NCI-H748 (cell line): ENCODE results near the gene CDC42SE2.
A peak's percentile ranks its signal among the peaks of the same experiment; 100 is the strongest.

Experiments
- DNase-seq: peaks from one replicate; lab custom pipeline; 2025; ENCODE audit not compliant: unreplicated experiment; lab: John Stamatoyannopoulos, UW

The CDC42SE2 gene, protein sequence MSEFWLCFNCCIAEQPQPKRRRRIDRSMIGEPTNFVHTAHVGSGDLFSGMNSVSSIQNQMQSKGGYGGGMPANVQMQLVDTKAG

DNA sequence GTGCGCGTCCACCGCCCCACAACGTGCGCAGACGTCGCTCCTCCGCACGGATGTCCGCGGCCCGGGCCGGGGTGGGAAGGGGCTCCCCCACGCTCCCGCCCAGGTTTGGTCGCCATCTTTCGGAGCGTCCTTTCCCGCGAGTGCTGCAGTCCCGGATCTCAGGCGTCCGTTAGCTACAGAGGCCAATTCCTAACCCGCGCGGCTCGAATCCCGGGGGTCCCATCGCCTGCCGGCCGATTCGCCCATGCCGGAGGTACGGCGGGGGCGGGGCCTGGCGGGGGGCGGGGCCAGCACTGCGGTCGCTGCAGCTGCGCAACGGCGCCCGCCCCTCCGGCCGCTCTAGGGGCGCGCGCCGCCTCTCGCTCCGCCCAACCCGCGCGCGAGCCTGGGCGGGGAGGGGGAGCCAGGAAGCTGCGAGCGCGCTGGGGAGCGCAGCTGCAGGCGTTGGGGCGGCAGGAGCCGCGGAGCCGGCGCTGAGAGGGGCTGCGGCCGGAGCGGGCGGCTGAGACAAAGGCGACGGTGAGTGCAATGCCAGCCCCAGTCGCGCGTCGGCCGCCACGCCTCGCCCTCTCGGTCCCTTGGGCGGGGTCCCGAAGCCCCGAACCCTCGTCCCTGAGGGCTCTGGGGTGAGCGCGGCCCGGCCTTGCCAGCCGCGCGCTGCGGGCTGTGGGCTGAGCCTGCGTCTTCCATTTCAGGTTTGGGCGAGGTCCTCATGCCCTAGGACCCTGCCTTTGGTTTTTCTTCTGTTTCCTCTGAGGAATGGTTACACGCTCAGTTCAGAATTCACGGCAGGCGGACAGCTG is at the start of gene CDC42SE2:
Gene CDC42SE2 (plus strand): TSS at position 406 of the 803 bp plus-strand sequence. CDS start 95,441 bp downstream, outside the sequence.
- peak; percentile 93 for DNase-seq

DNA sequence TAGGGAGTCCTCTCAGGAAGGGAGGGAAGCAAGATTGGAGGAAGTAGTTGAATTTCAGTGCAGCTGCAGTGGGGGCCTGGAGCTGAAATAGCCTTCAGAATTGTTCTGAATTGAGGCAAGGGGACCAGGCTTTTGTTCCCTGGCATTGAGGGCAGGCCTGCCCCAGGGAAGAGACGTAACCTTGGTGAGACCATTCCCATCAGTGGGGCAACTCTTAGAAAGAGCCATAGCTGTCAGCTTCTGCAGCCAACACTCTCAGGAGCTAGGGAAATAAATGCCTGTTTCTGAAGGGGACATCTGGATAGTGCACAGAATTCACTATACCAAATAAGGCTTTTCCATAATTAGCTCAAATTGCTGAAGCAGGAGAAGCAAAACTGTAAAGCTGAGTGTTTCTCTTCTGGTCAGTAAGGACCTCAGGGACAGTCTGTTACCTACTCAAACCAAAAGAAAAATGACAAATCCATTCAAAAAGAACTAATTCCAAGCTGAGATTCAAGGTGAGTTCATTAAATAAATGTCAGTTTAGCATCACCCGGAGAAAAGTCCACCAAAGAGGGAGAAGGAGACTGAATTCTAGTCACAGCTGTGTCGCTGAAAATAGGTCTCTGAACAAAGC is 49.1 kb upstream of the CDC42SE2 start:
- DNase-seq: no peak

GRCh38 chr5:131217791-131218190 is 46.1 kb upstream of the CDC42SE2 start:
- no peak for DNase-seq

DNA sequence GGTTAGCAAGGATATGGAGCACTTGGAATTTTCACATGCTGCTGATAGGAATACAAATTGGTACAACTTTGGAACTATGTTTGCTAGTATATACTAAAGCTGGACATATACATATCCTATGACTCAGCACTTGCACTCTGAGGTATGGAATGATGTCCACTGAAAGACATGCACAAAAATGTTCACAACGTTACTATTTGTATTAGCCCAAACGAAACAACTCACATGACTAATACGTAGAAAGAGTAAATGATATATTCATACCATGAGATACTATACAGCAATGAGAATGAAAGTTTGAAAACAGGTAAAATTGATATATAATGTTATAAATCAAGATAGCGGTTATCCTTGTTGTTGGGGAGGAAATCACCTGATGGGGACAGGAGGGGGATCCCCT is 45.5 kb upstream of the CDC42SE2 start:
- DNase-seq: no peak

GRCh38 chr5:131220566-131220965 is 43.3 kb upstream of the CDC42SE2 start:
- DNase-seq: no peak

GRCh38 chr5:131221008-131221703 is 42.7 kb upstream of the CDC42SE2 start:
- DNase-seq: no peak

DNA sequence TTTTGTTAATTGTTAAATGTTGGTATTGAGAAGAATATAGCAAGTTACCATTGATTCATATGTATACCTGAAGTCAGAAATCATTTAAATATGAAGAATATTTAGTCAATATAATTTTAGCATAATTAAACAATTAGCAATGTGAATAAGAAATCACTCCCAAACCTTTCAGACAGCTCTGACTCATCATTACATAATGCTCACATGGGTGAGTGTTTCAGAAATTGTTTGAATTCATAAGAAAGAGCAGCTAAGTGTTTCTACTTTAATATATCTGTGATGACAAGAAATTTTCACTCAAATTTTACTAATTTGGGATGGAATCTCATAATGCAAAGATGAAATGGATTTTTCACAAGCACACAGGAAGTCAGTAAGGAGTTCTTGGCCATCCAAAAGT is 42.0 kb upstream of the CDC42SE2 start:
- no peak for DNase-seq

DNA sequence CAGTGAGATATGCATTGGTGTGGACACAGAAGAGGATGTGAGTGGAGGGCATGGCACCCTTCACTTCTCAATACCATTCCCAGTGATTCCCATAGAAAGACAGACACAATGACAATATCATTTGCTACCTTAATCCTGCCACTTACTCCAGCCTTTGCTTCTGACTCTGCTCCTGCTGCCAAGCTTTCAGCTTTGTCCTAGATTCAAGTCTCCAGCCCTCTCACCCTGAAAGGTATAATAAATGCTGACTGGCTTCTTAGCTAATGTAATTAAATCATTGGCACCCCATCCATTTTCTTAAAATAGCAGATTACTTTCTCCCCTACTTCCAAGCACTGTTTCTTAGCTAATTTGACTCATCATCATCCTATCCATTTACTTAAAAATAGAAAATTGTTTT is 41.1 kb upstream of the CDC42SE2 start:
- no peak for DNase-seq

DNA sequence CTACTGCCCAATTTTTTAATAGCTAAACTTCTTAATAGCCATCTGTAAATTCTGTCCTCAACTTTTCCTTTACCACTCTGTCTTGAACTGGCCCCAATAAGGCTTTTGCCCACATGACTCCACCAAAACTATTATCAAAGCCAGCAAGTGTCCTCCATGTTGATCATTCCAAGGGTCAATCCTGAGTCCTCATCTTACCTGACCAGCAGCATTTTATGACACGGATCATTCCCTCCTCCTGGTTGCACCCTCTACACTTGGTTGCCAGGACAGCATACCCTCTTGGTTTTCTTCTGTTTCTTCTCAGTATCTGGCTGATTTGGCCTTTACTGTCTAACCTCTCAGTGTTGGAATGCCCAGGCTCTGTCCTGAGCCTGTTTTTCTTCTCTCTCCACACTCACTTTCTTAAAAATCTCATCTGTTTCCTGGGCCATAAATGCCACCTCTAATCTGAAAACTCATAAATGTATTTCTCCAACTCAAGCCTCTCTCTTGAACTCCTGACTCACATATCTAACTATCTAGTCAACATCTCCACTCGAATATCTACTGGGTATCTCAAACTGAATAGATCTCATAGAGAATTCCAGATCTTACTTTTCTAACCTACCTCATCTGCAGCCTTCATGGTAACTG is 40.0 kb upstream of the CDC42SE2 start:
- no peak for DNase-seq

- no peak for DNase-seq
Observed at GRCh38 chr5:131224387-131225201, 39.3 kb upstream of the CDC42SE2 start.

DNA sequence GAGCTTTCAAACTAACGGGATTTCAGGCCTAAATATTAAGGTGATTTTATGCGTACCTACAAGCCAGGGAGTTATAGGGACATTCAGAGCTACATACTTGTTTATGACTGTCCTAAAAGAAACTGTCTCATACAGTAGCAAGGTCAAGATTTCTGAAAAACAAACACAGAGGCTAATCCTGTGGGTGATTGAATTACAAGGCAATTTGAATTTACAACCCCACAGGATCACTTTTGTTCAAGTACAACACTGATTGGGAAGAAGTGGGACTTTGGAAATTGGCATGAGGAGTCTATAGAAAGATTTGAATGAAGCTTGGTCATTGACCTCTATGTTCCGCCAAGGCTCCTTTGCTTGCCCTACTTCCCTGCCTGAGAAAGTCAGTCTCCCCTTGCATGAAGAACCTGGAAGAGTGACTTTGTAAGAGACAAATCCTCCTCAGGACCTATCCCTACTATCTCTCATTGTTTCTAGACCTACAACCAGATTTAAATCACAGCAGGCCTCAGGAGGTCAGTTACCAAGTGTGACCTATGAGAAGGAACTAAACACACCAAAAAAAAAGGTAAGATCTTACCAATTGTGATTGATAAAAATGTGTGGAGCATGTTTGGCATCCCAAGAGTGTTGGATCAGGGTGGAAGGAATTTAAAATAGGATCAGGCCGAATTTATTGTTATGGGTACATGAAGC is 38.4 kb upstream of the CDC42SE2 start:
- DNase-seq: no peak

- no peak for DNase-seq
Observed at GRCh38 chr5:131226899-131227298, 37.0 kb upstream of the CDC42SE2 start.

DNA sequence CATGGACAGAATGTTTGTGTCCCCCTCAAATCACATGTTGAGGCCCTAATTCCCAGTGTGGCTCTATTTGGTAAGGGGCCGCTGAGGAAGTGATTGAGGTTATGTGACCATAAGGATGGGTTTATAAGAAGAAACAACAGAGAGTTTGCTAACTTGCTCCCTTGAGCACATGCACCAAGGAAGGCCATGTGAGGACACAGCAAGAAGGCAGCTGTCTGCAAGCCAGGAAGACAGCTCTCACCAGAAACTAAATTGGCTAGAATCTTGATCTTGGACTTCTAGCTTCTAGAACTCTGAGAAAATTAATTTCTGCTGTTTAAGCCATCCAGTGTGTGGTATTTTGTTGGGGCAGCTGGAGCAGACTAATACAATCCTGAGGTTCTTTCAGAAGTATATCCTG is 35.2 kb upstream of the CDC42SE2 start:
- no peak for DNase-seq

- DNase-seq: no peak
Observed at GRCh38 chr5:131229623-131230022, 34.2 kb upstream of the CDC42SE2 start.

- peak; percentile 10 for DNase-seq
Observed at GRCh38 chr5:131230406-131230805, 33.4 kb upstream of the CDC42SE2 start.

GRCh38 chr5:131239686-131240085 is 24.2 kb upstream of the CDC42SE2 start:
- DNase-seq: no peak

DNA sequence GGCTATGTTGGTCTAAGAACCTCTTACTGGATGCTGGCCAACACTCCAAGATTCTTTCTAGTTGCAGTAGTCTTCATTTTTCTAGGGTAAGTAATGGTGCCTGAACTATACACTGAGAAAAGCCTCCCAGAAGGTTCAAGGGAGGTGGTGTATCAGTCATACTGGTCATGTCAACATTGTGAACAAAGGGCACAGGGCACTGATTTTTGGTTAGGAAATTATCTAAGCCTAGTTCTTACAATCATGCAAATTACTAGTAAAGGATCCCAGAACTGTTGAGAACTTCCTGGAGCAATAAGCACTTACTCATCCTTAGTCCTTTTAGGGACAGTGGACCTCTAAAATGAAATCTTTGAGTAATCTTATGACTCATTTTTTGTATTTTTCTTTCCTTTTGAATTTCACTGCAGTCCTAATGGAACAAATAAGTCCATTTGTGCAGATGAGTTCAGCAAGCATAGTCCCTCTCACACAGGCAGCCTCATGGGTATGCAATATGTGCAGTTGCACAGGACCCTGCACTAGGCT is 21.1 kb upstream of the CDC42SE2 start:
- DNase-seq: no peak

DNA sequence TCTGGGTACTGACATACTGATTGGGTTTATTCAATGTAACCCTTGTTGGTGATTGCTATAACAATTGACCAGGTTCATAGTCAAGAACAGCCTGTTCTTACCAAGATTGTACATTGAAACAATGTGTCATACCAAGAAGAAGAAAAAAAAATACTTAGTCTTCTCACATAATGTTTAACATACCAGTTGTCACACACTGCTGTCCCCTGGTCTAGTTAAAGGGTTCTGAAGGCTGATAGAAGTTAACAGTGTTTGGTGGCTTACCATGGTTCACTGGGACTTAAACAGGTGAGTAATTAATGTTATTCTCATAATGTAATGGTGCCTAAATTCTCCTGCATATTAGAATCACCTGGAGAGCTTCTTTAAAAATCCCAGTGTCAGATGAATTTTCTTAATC is 18.5 kb upstream of the CDC42SE2 start:
- no peak for DNase-seq

DNA sequence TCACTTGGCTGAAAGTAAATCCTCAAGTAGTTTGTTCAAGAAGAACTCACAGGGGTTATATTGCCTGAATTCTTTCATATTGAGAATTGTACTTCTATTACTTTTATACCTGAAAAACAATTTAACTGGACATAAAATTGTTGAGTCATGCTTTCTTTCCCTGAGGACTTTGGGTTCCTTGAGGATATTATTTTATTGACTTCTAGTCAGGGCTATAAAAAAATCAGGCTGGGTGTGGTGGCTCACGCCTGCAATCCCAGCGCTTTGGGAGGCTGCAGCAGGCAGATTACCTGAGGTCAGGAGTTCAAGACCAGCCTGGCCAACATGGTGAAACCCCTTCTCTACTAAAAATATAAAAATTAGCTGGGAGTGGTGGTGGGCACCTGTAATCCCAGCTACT is 17.9 kb upstream of the CDC42SE2 start:
- no peak for DNase-seq

DNA sequence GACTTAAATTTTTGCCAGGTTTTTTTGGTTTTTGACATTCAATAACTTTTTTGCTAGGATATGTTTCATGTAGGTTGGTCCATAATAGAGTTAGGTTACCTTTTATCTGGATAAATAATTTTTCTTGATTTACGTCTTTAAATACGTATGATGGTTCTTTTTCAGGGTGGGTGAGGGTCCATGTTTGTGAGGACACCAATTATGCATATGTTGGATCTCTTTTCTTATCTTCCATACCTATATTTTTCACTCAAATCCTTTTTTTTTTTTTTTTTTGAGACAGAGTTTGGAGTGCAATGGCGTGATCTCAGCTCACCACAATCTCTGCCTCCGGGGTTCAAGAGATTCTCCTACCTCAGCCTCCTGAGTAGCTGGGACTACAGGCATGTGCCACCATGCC is 17.3 kb upstream of the CDC42SE2 start:
- no peak for DNase-seq
